Measurements from ENCODE around the gene CEBPG. TPM values are rescaled to one million over a fixed set of nuclear protein-coding genes. Genes with fewer than 3 reads are reported as not detected.

The CEBPG gene
- total RNA-seq, 1 experiment from 2014 or later: 21.2 TPM

- Histone ChIP-seq H3K36me3 (no peaks in the 10 kb centered on the region), H3K27me3 (no peaks in the 10 kb centered on the region), H3K4me3 (no peak overlapping the region), H3K9me3 (no peaks in the 10 kb centered on the region)
- DNase-seq: no peak
Measured at GRCh38 chr19:33432015-33432414, 58.5 kb downstream of the CEBPG start.

Other genes starting within 250 kb of the CEBPG start
- not detected in 2 replicates for gene WDR88, start 241.6 kb upstream of the CEBPG start, total RNA-seq (2014; rRNA removed; shearing (Covaris generic); ENCODE audit: low replicate concordance)
- 68.8 and 98.8 TPM in 2 replicates for gene LRP3, start 179.4 kb upstream of the CEBPG start, total RNA-seq (2014; rRNA removed; shearing (Covaris generic); ENCODE audit: low replicate concordance)
- not detected in 2 replicates for gene SLC7A10, start 147.9 kb upstream of the CEBPG start, total RNA-seq (2014; rRNA removed; shearing (Covaris generic); ENCODE audit: low replicate concordance)
- gene CEBPA, start 71.2 kb upstream of the CEBPG start, total RNA-seq (2014; rRNA removed; shearing (Covaris generic); ENCODE audit: low replicate concordance): 4.2 and 4.5 TPM in 2 replicates
- 77.4 and 79.3 TPM in 2 replicates for gene PEPD, start 148.1 kb downstream of the CEBPG start, total RNA-seq (2014; rRNA removed; shearing (Covaris generic); ENCODE audit: low replicate concordance)
- gene CHST8, start 248.2 kb downstream of the CEBPG start, total RNA-seq (2014; rRNA removed; shearing (Covaris generic); ENCODE audit: low replicate concordance): not detected in 2 replicates

All from MG63 (cell line).